HG03045 (cell line): Measurements from ENCODE around the gene RTN4RL2.

Experiments used
- ATAC-seq: cut with Tn5 transposase; IDR thresholded peaks from one replicate; pipeline ENCODE4 v1.9.1; 2021; ENCODE audit warnings: mild to moderate bottlenecking, moderate library complexity; ENCODE audit not compliant: unreplicated experiment

The RTN4RL2 gene

GRCh38 chr11:57523419-57523818 lies 63.1 kb downstream of the RTN4RL2 start:
- no peak for ATAC-seq
